HuH-7 (cell line): ENCODE measurements around the gene LDHA.
"Not testable (repeated sequence)": the region's sequence is repeated elsewhere in the genome, so short reads cannot be mapped to it uniquely, and the experiment has no call there.

Experiments
- DNase-seq: peaks from one replicate; pipeline ENCODE4 v3.0.0; 2011; ENCODE audit warnings: low spot score

LDHA gene

DNA sequence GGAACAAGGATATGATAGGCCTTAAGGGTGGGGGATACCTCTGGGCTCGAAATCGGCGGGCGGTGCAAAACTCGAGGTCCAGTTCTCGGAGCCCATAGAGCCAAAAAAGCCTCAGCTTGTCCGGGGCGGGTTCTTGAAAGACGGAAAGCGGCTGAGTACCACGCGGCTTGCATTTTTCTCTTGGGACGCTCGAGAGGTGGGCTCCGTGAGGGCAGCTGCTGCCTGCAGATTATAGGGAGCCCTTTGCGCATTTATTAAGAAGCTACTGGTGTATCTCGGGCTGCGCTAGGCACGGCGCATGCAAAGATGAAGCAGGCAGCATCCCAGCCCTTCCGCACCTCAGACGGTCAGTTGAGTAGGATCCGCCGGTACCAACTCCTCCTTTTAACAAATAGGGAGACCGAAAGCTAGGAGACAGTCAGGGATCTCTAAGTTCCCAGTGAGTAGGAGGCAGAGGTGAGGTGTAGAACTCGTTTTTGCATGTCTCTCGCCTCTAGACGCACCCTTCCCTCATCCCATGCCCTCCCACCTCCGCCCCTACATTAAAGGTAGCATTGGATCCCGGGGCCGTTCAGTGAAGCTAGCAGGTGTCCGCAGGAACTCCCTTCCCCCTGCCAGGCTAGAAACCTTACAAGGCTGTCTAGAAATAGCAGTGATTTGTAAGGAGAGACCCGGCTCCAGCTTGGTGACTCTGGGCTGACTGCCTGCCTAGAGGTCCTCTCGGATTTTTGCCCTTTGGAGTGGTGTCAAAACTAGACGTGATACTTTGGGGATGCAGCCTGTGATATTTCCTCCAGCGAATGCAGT lies 768 bp downstream of the LDHA start:
- no peak for DNase-seq

DNA sequence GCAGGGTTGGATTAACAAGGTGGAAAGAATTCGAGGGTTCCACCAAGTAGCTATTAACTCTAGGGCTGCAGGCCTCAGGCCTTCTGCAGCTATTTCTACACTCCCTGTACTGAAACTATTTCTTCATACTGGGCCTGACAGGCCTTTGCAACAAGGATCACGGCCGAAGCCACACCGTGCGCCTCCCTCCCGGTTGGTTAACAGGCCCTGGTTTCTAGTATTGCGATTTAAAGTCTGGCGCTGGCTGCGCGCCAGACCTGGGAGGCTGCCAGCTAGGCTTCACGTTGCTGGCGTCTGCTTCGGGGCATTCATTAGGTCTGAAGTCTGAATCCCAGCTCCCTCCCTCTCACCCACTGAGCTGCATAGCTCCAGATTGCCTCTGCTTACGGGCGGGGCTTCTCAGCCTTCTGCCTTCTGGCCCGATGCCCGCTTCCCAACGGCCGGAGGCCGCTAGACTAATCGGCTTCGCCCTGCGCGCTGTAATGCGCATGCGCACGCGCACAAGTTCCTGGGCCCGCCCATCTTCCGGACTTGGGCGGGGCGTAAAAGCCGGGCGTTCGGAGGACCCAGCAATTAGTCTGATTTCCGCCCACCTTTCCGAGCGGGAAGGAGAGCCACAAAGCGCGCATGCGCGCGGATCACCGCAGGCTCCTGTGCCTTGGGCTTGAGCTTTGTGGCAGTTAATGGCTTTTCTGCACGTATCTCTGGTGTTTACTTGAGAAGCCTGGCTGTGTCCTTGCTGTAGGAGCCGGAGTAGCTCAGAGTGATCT lies 1.6 kb downstream of the LDHA start:
- DNase-seq, result peak; percentile 85

DNA sequence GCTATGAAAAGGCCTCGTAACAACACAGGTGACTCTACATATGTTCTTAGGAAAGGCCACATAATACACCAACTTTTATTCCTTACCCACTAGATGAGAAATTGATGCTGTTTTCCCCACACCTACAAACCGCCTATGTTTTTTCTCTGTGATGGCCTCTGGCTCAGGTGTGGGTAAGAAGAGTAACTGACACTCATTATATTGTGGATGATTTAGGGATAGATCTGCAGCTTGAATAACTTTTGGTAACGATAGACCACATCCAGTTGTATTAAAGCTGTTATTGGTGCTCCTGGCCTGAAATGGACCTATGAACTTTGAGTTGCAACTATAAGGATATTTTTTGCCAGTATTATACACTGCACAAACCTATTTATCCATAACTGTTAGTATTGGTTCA lies 3.6 kb downstream of the LDHA start:
- DNase-seq, result no peak

DNA sequence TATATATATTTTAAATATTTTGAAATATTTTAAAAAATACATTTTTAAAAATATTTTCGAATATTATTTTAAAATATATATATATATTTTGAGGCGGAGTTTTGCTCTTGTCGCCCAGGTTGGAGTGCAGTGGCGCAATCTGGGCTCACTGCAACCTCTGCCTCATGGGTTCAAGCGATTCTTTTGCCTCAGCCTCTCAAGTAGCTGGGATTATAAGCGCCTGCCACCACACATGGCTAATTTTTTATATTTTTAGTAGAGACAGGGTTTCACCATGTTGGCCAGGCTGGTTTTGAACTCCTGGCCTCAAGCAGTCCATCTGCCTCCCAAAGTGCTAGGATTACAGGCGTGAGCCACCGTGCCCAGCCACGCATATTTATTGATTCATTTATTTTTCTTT lies 6.7 kb downstream of the LDHA start:
- not testable (repeated sequence) for DNase-seq

DNA sequence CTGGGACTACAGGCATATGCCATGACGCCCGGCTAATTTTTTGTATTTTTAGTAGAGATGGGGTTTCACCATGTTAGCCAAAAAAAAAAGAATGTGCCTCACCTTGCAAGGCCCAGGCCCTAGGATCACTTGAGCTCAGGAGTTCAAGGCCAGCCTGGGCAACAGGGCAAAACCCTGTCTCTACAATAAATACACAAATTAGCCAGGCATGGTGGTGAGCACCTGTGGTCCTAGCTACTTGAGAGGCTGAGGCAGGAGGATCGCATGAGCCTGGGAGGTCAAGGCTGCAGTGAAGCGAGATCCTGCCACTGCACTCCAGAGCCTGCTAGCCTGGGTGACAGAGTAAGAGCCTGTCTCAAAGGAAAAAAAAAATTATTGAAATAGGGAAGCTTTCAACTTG lies 9.7 kb downstream of the LDHA start:
- DNase-seq, result no peak

DNA sequence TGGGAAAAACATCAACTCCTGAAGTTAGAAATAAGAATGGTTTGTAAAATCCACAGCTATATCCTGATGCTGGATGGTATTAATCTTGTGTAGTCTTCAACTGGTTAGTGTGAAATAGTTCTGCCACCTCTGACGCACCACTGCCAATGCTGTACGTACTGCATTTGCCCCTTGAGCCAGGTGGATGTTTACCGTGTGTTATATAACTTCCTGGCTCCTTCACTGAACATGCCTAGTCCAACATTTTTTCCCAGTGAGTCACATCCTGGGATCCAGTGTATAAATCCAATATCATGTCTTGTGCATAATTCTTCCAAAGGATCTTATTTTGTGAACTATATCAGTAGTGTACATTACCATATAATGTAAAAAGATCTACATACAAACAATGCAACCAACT lies 13.0 kb downstream of the LDHA start:
- not testable (repeated sequence) for DNase-seq

DNA sequence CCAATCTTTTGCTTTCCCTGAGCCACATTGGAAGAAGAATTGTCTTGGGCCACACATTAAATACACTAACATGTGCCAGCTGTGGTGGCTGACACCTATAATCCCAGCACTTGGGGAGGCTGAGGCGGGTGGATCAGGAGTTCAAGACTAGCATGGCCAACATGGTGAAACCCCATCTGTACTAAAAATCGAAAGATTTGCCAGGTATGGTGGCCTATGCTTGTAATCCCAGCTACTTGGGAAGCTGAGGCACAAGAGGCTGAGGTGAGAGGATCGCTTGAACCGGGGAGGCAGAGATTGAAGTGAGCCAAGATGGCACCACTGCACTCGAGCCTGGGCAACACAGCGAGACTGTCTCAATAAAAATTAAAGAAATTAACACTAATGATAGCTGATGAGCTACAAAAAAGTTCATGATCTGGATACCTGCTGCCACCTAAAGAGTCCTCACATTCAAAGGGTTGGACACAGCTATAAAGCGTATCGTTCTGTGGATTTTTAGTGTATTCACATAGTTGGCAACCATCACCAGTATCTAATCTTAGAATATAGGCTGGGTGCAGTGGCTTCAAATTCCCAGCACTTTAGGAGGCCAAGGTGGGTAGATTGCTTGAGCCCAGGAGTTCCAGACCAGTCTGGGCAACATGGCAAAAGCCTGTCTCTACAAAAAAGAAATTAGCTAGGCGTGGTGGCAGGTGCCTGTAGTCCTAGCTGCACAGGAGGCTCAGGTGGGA lies 14.4 kb downstream of the LDHA start:
- no peak for DNase-seq

DNA sequence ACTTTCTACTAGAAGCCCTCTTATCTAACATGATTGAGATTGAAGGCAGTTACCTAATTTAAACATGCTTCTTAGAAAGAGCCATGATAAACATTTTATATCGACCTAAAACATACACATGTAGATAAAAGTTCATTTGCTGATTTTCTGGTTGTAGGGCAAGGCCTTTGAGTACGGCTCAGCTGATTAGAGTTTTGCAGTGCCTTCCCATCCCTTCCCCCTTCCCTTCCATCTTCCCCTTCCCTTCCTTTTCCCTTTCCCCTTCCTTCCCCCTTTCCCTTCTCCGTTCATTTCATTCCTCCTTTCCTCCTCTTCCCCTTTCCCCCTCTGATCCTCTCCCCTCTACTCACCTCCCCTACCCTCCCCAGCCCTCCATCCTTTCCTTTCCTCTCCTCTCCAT lies 22.1 kb downstream of the LDHA start:
- DNase-seq, result no peak

DNA sequence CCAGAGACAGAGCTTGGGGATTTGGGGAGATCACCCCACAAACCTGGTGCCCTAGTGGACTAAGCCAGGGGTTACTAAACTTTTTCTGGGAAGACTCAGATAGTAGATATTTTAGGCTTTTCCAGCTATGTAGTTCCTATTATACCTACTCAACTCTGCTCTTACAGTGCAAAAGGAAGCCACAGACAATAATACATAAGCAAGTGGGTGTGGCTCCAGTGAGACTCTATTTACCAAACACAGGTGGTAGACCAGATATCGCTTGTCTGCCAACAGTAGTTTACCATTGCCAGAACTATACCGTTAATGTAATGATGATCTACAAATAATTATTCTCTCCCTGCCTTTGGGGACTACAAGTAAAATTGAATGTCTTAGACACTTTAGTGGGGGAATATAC lies 24.7 kb downstream of the LDHA start:
- DNase-seq, result no peak

DNA sequence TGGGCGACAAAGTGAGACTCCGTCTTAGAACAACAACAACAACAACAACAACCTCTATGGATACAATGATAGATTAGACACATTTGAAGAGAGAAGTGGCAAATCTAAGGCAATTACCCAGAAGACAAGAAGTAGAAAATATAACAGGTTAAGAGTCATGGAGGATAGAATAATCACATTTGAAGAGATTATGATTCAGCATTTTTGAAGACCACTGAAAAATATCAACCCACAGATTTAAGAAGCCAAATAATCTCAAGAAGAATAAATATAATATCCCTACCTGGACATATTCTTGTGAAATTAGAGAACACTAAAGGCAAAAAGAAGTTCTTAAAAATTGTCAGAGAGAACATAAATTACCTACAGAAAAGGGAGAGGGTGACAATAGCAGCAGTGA lies 25.7 kb downstream of the LDHA start:
- DNase-seq, result no peak

DNA sequence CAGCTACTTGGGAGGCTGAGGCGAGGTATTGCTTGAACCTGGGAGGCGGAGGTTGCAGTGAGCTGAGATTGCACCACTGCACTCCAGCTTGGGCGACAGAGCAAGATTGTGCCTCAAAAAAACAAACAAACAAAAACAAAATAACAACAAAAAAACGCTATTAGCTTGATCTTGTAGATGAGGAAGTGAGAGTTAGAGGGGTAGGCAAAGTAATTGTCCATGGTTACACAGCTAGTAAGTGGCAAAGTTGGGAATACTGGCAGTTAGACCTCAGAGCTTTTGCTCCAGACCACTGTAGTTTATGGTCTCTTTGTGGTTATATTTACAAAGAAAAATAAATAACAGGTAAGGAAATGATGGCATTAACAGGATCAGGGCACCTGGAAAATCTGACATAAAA lies 32.9 kb downstream of the LDHA start:
- no peak for DNase-seq

DNA sequence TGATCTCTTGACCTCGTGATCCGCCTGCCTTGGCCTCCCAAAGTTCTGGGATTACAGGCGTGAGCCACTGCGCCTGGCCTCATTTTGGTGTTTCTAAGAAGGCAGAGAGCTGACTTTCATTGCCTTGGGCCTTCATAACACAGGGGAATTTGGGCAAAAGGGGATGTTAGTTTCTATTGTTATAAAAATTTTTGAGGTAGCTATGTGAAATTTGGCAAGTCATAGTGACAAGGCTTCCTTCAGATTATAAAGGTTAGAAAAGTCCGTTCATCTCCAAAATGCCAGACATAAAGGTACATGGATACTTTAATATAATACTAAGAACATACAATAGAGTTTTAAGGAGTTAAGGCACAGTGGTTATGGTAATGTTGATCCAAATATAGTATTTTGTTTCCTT lies 35.0 kb downstream of the LDHA start:
- no peak for DNase-seq

DNA sequence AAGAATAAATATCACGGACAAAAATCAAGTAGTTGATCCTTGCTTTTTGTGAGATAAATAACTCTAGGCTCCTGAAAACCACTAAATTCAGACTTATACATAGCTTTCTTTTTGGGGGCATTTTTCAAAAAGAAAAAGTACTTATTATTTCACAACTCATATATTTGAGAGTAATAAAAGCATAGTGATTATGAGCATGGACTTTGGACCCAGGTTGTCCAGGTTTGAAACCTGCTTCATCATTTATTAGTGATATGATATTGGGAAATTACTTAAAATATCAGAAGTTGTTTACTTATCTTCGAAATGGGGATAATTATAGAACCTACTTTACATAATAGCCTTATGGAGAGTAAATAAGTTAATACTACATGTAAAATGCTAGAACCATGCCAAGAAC lies 44.3 kb downstream of the LDHA start:
- no peak for DNase-seq

DNA sequence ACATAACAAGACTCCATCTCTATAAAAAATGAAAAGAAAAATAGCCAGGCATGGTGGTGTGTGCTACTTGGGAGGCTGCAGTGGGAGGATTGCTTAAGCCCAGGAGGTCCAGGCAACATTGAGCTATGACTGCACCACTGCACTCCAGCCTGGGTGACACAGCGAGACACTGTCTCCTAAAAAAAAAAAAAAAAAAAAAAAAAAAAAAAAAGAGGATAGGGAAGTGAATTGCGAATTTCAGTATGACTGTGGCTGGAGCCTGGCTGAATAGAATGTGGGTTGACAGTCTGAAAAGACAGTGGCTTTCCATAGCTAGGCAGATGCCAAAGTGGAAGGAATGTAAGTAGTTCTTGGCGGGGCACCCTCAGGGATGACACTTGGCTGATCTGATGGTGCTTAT lies 54.9 kb downstream of the LDHA start:
- DNase-seq, result no peak

DNA sequence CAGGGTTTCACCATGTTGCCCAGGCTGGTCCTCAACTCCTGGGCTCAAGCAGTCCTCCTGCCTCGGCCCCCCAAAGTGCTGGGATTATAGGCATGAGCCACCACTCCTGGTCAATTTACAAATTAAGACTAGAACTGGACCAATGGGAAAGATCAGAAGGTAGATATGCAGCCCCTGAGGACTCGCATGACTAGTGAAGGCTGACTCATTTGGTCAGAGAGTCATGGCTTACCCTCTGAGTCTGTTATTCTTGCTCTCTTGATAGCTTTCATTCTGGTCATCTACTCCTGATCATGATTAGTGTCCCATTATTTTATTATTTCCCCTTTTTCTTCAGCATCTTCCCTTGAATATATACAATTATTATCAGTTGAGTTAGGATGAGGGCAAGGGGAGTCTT lies 58.6 kb downstream of the LDHA start:
- no peak for DNase-seq

DNA sequence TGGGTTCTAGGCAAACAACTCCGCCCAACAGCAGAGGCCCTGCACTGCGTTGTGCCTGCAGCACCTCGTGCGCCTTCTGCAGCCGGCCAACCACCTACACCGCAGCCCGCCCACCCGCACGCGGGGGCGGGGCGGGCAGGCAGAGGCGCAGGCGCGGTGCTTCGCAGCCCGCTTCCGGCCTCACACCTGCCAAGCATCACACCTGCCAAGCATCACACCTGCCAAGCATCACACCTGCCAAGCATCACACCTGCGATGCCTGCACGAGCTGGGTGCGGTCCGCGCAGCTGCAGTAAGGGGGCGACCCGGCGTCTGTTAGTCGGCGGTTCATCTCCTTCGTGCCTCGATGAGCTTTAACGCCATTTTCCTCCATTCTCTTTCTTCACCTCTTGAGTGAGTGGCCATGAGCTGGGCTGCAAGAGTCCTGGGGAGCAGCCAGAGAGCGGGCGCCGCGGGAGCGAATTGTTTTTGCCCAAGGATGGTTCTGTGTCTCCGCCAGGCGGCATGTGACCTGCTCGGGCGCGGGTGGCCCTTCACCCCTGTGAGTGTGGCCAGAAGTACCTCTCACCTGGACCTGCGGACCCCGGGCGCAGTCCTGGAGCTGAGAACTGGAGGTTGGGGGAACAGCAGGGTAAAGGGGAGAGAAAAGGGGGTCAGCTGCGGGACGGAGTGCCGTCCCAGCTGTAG lies 61.5 kb downstream of the LDHA start, which contains the start of gene LDHAL6A:
LDHAL6A (plus strand) TSS at position 171 of the 687 bp plus-strand sequence. CDS start 825 bp downstream, outside the sequence.
- DNase-seq, result no peak

DNA sequence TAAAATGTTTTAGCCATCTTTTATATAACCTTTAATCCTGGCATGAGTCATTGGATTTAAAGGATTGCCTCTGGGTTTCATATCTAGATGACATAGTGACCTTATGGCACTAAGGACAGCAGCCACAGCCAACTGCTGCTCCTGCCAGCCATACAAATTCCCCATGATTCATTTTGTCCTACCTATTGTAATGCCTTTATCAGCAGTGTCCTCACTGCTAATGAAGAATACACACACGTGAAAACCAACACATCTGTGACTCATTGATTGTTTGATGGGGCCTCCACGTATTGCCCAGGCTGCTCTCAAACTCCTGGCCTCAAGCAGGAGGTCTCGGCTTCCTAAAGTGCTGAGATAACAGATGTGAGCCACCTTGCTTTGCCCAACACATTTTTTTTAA lies 63.1 kb downstream of the LDHA start:
- peak; percentile 10 for DNase-seq
